BLaER1 treated with 17β-estradiol and CSF1 and Interleukin-3, amounts not matched to agents 10 nM and 100 nM (cell line): ENCODE results near the gene NUCKS1.
A peak's percentile ranks its signal among the peaks of the same experiment; 100 is the strongest.

Experiments
- H3K27ac ChIP-seq, 11 experiments: shearing (Covaris generic); formaldehyde crosslinking; 2 replicates each; pipeline ENCODE4 v1.8.1; 2022
- H3K27me3 ChIP-seq, 11 experiments: shearing (Covaris generic); formaldehyde crosslinking; 2 replicates each; pipeline ENCODE4 v1.8.1; 2022
- H3K36me3 ChIP-seq, 11 experiments: shearing (Covaris generic); formaldehyde crosslinking; 2 replicates each; pipeline ENCODE4 v1.8.1; 2022
- H3K4me1 ChIP-seq, 10 experiments: shearing (Covaris generic); formaldehyde crosslinking; 2 replicates each; pipeline ENCODE4 v1.8.1; 2022
- H3K4me2 ChIP-seq, 11 experiments: shearing (Covaris generic); formaldehyde crosslinking; 2 replicates each; pipeline ENCODE4 v1.8.1; 2022
- H3K4me3 ChIP-seq, 10 experiments: shearing (Covaris generic); formaldehyde crosslinking; 2 replicates each; pipeline ENCODE4 v1.8.1; 2022
- H3K9ac ChIP-seq, 11 experiments: shearing (Covaris generic); formaldehyde crosslinking; 2 replicates each; pipeline ENCODE4 v1.8.1; 2022
- H3K9me3 ChIP-seq, 11 experiments: shearing (Covaris generic); formaldehyde crosslinking; replicated peaks in 1 of 11; 2 replicates each; pipeline ENCODE4 v1.8.1; 2022
- H4K20me1 ChIP-seq, 11 experiments: shearing (Covaris generic); formaldehyde crosslinking; 2 replicates each; pipeline ENCODE4 v1.8.1; 2022
- Cebpa-rat ChIP-seq, 11 experiments: shearing (Covaris generic); IDR thresholded peaks; 2 replicates each; pipeline ENCODE4 v1.8.1; 2022

Gene NUCKS1

GRCh38 chr1:205677167-205677566 is 72.8 kb downstream of the NUCKS1 start:
- Histone ChIP-seq H3K27me3 (peaks cover 0 to 5% (median 0%) of the 10 kb centered on the region in 11 experiments; a peak in 3 of 22 replicates), H3K9me3 (no peaks in the 10 kb centered on the region), H3K4me1 (peaks cover 28 to 55% (median 40%) of the 10 kb centered on the region in 10 experiments), H3K4me3 (no peak overlapping the region), H3K27ac (no peak overlapping the region), H3K36me3 (no peaks in the 10 kb centered on the region), H4K20me1 (peaks cover 0 to 20% (median 0%) of the 10 kb centered on the region in 11 experiments; a peak in 5 of 22 replicates), H3K9ac (0 out of 22 replicates have a peak overlapping the region, but pooled peaks of 2 of the 11 experiments have one; percentile 5 to 29), H3K4me2 (peak overlapping the region; percentile 13 to 99 (median 94); a peak in 20 of 22 replicates)
- TF ChIP-seq Cebpa-rat (IDR thresholded peaks at IDR 0.05) = no peak

GRCh38 chr1:205676597-205676996 is 73.4 kb downstream of the NUCKS1 start:
- H3K9me3 ChIP-seq = no peaks in the 10 kb centered on the region
- no peak overlapping the region for H3K27ac ChIP-seq
- peak overlapping the region in 9 of 11 experiments; percentile 13 to 99 (median 96); a peak in 14 of 22 replicates for H3K4me2 ChIP-seq
- peaks cover 34 to 61% (median 42%) of the 10 kb centered on the region in 10 experiments for H3K4me1 ChIP-seq
- H3K36me3 ChIP-seq = no peaks in the 10 kb centered on the region
- no peak for TF ChIP-seq Cebpa-rat (IDR thresholded peaks at IDR 0.05)
- H4K20me1 ChIP-seq = peaks cover 0 to 20% (median 0%) of the 10 kb centered on the region in 11 experiments; a peak in 5 of 22 replicates
- peaks cover 0 to 5% (median 0%) of the 10 kb centered on the region in 11 experiments; a peak in 3 of 22 replicates for H3K27me3 ChIP-seq
- H3K9ac ChIP-seq = no peak overlapping the region
- no peak overlapping the region for H3K4me3 ChIP-seq

- Histone ChIP-seq H3K4me3 (no peak overlapping the region), H3K27ac (no peak overlapping the region), H3K36me3 (no peaks in the 10 kb centered on the region), H3K9me3 (no peaks in the 10 kb centered on the region), H4K20me1 (peaks cover 0 to 20% (median 0%) of the 10 kb centered on the region in 11 experiments; a peak in 6 of 22 replicates), H3K27me3 (peaks cover 0 to 5% (median 0%) of the 10 kb centered on the region in 11 experiments; a peak in 2 of 22 replicates), H3K9ac (no peak overlapping the region), H3K4me2 (0 out of 22 replicates have a peak overlapping the region, but pooled peaks of 3 of the 11 experiments have one; percentile 9 to 96 (median 94)), H3K4me1 (peaks cover 40 to 66% (median 47%) of the 10 kb centered on the region in 10 experiments)
- TF ChIP-seq Cebpa-rat (IDR thresholded peaks at IDR 0.05) = no peak
Measured at GRCh38 chr1:205676002-205676401, 74.0 kb downstream of the NUCKS1 start.

DNA sequence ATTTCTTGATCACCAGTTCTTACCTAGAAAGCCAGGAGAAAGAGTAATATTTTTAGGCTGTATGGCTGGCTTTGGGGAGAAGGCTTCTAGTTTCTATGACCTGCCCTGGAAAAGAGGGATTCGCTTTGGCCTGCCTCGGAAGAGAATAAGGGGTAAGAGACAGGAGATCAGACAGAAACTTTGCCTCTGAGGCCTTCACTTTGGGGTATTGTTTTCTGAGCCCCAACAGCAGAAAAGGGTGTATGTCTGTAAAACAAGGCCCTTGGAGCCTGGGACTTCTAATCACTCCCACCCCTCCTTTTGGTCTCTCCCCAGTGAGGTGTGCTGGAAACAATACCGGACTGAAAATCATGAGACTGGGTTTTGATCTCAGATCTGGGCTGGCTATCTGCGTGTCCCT is 74.7 kb downstream of the NUCKS1 start:
- Histone ChIP-seq H3K4me2 (0 out of 22 replicates have a peak overlapping the region, but pooled peaks of 3 of the 11 experiments have one; percentile 3 to 18 (median 13)), H3K27me3 (no peaks in the 10 kb centered on the region), H3K9me3 (no peaks in the 10 kb centered on the region), H3K27ac (no peak overlapping the region), H3K36me3 (no peaks in the 10 kb centered on the region), H4K20me1 (peaks cover 0 to 20% (median 0%) of the 10 kb centered on the region in 11 experiments; a peak in 7 of 22 replicates), H3K4me1 (peaks cover 47 to 69% (median 51%) of the 10 kb centered on the region in 10 experiments), H3K9ac (no peak overlapping the region), H3K4me3 (no peak overlapping the region)
- TF ChIP-seq Cebpa-rat (IDR thresholded peaks at IDR 0.05) = no peak

DNA sequence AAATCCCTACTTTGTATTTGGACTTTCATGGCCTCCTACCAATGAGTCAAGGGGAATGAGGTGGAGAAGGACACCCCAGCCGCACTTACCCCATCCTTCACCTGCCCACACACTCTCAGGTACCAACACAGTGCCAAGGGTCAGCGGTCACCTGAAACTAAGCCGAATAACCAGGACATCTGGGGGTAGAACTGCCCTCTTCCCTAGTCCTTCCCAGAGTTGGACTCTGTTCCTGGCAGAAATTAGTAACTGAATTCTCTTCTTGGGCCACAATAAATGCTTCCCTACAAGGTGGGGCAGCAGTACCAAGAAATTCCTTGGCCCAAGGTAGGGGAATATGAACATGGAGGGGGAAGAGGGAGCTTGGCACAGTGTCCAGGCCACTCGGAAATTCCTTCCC is 77.0 kb downstream of the NUCKS1 start:
- TF ChIP-seq Cebpa-rat (IDR thresholded peaks at IDR 0.05) = no peak
- Histone ChIP-seq H3K9ac (no peak overlapping the region), H3K9me3 (no peaks in the 10 kb centered on the region), H4K20me1 (peaks cover 0 to 32% (median 0%) of the 10 kb centered on the region in 11 experiments; a peak in 7 of 22 replicates), H3K27ac (no peak overlapping the region), H3K4me3 (no peak overlapping the region), H3K36me3 (no peaks in the 10 kb centered on the region), H3K27me3 (no peaks in the 10 kb centered on the region), H3K4me2 (no peak overlapping the region), H3K4me1 (peaks cover 50 to 74% (median 56%) of the 10 kb centered on the region in 10 experiments)

DNA sequence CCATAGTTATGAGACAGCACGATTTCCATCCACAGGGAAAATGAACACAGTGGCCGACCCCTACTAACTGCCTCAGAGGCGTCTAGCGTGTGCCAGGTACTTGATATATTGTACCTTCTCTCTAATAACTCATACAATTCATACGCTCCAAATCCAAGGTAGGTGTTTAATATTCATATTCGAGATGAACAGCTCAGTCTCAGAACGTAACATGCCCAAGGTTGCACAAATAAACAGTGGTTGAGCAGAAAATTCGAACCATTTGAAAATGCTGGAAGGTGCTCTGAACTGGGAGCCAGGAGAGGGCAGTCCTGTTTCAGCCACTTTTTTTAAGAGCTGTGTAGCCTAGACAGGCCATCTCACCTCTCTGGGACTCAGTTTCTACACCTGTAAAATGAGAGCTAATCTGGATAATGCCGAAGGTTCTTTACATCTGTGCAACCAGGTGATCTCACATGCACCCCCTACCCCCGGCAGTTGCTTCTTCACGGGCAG is 77.5 kb downstream of the NUCKS1 start:
- H3K9ac ChIP-seq = no peak overlapping the region
- H3K4me2 ChIP-seq = peak overlapping the region in 5 of 11 experiments; percentile 3 to 92 (median 19); a peak in 4 of 22 replicates
- no peak overlapping the region for H3K27ac ChIP-seq
- no peaks in the 10 kb centered on the region for H3K36me3 ChIP-seq
- H4K20me1 ChIP-seq = peaks cover 0 to 36% (median 0%) of the 10 kb centered on the region in 11 experiments; a peak in 7 of 22 replicates
- H3K9me3 ChIP-seq = no peaks in the 10 kb centered on the region
- TF ChIP-seq Cebpa-rat (IDR thresholded peaks at IDR 0.05) = no peak
- no peak overlapping the region for H3K4me3 ChIP-seq
- H3K27me3 ChIP-seq = no peaks in the 10 kb centered on the region
- H3K4me1 ChIP-seq = peaks cover 44 to 70% (median 54%) of the 10 kb centered on the region in 10 experiments

- Histone ChIP-seq H3K27me3 (no peaks in the 10 kb centered on the region), H4K20me1 (peaks cover 0 to 44% (median 0%) of the 10 kb centered on the region in 11 experiments; a peak in 8 of 22 replicates), H3K9me3 (no peaks in the 10 kb centered on the region), H3K4me3 (no peak overlapping the region), H3K4me2 (peak overlapping the region in 10 of 11 experiments; percentile 26 to 92 (median 75); a peak in 17 of 22 replicates), H3K4me1 (peaks cover 50 to 70% (median 58%) of the 10 kb centered on the region in 10 experiments), H3K27ac (no peak overlapping the region), H3K36me3 (no peaks in the 10 kb centered on the region), H3K9ac (no peak overlapping the region; a peak in 1 of 22 replicates)
- no peak for TF ChIP-seq Cebpa-rat (IDR thresholded peaks at IDR 0.05)
Measured at GRCh38 chr1:205670611-205671430, 79.2 kb downstream of the NUCKS1 start.

GRCh38 chr1:205670150-205670446 is 79.9 kb downstream of the NUCKS1 start:
- H3K27ac ChIP-seq = no peak overlapping the region; a peak in 1 of 22 replicates
- no peaks in the 10 kb centered on the region for H3K27me3 ChIP-seq
- peaks cover 0 to 42% (median 0%) of the 10 kb centered on the region in 11 experiments; a peak in 8 of 22 replicates for H4K20me1 ChIP-seq
- H3K4me2 ChIP-seq = peak overlapping the region; percentile 57 to 92 (median 75); a peak in 19 of 22 replicates
- no peak for TF ChIP-seq Cebpa-rat (IDR thresholded peaks at IDR 0.05)
- no peak overlapping the region for H3K4me3 ChIP-seq
- no peaks in the 10 kb centered on the region for H3K9me3 ChIP-seq
- H3K4me1 ChIP-seq = peaks cover 57 to 71% (median 65%) of the 10 kb centered on the region in 10 experiments
- H3K36me3 ChIP-seq = no peaks in the 10 kb centered on the region
- H3K9ac ChIP-seq = peak overlapping the region in 1 of 11 experiments; percentile 27; a peak in 1 of 22 replicates
